NCI-H524 treated with DMSO at 0.1 percent for 48 hours (cell line): ENCODE results near the gene NEUROG2.

Experiments
- DNase-seq: peaks from one replicate; lab custom pipeline; 2025; lab: John Stamatoyannopoulos, UW

NEUROG2 gene

DNA sequence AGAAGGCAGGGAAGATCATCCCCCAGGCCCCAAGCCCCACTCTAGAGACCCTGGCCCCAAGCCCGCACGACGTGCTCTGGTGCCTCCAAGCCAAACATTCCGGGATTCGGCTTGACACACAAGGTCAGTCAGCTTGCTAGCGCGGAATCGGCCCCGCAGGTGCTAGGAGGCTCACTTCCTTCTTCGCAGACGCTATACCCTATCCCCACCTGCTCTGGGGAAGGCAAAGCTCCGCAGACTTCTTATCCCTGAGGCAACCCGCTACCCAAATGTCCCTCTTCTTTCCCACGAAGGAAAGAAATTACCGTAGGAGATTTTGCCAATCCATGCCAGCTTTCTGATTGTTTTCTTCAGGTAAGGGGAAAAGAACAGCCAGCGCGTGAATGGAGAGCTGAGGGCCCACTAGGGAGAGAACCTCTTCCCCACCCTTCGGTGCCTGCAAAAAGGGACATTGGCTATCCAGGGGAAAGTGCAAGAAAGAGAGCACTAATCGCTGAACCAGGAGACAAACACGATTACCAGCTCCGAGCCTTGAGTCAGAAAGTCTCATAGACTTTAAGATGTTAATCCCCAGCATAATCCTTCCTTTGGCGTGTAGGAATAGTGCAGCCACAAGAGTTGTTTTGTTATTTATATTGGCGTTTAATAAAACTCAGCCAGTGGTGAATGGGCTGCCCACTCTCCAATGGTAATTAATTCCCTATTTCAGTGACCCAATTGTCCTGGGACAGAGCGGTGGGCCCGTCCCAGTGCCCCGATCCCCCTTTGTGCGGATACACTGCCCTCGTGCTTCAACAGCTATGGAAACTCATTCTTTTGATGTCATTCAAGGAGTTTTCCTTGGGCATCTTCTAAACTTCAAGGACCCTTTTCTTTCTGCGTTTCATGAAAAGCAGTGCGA, 5.4 kb upstream of the NEUROG2 start:
- no peak for DNase-seq

DNA sequence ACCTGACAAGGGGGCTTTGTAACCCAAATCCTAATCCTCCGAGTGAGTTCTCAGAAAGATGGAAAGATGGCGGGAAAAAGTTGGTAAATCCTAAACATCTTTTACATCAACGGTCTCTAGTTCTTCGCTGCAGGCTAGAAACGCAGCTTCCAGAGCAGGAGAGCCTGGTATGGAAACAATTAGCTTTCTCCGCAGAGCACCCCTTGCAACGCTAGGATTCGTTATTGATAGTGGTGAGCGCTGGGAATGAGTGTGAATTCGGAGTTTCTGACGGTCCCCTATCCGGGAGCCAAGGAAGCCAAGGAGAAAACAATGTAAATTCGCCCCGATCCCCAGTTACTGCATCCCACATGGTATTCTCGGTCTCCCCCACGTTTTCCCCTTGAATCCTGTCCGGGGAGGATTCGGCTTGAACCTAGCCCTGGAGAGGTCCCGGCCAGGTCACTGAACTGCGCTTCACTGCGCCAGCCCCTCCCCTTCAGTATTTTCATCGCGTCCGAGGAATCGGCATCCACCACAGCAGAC, 4.7 kb upstream of the NEUROG2 start:
- DNase-seq: no peak

DNA sequence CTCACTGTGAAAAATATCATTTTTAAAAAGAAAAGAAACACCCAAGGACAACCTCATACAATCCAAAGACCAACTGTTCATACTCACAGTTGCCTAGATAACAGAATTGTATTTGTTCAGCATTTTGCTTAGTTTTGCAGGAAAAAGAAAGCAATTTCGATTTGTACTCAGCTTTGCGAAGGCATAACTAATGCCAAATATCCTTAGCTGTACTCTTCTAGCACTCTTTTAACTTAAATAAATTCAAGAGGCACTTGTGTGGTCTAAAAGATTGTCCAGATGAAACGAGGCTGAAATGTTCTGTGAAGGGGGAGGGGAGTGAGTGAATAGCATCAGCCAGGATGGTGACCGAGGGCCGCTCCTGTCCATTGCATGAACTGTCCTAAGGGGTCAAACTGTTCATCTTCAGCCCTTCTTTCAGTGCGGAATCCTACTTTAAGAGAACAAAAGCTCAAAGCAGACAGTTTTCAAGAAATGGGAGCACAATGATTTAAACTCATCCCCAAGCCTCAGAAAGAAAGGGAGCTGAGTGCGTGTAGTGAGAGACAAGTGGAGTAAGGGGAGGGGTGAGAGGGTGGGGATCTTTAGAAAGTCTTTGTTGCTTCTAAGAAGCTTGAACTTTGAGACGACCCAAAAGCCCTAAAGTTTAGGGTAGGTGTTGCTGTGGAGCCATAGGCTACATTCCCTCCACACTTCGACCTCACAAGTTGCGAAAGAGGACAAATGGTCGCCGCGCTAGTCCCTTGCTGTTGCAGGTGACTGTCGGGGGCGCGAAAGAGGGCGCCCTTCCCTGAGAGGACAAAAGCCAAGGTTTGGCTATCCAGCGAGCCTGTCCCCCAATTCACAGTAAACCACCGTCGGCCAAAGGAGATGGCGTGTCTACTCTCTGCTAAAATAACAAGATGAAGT, 4.0 kb upstream of the NEUROG2 start:
- DNase-seq: no peak

DNA sequence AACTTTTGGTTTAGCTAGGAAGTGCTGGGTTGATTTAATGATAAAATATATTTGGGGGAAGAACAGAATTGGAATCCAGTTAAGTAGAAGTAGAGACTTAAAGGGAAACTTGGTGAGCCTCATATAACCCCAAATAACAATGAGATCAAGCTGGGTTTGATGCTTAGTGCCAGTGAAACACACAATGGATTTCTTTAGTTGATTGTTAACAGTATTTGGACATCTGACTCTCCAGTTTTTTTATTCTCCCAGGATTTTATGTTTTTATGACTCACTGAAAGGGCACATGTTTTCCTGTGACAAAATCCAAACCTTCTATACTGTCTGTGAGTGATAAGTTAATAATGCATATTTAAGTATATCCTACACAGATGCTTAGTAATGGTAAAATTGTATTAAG, 2.7 kb upstream of the NEUROG2 start:
- no peak for DNase-seq

DNA sequence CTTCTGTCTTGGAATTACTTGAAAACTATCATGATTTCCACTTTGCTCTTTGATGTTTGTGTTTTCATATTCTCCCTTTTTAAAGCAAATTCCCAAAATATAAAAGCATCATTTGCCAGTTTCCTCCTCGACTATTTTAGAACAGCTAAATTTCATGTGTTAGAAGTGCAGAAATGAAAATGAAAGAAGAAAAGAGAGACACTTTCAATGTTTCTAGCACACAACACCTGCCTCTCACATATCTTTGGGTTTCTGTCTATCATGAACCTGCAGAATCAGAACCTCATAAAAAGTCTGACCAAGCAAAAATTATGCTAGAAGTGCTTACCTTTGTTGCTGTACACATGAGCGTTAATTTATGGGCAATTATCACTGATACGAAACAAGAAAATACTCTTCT, 1.9 kb upstream of the NEUROG2 start:
- no peak for DNase-seq

DNA sequence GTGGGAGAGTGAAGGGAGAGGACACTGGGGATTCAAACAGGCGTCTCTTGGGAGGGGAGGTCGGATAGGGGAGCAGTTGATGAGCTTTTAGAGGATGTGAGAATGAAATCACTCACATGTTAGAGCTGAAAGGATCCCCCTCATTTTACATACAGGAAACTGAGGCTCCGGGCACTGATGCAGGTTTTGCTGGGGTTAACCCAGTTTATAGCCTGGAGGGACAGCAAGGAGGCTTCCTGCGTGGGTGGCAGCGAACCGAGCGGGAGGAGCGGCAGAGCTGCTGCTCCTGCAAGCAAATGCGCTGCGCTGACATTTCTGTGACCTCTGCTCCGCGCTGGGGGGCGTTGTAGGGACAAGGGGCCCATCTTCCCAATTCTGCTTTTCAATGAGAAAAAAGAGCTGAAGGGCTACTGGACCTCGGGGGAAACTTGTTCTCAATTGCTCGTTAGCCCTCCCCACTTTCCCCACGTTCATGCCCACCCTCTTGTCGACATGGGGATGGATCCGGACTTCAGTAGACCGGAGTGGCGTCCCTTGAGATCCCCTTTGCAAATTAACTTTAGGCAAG, 1.2 kb upstream of the NEUROG2 start:
- DNase-seq: no peak

DNA sequence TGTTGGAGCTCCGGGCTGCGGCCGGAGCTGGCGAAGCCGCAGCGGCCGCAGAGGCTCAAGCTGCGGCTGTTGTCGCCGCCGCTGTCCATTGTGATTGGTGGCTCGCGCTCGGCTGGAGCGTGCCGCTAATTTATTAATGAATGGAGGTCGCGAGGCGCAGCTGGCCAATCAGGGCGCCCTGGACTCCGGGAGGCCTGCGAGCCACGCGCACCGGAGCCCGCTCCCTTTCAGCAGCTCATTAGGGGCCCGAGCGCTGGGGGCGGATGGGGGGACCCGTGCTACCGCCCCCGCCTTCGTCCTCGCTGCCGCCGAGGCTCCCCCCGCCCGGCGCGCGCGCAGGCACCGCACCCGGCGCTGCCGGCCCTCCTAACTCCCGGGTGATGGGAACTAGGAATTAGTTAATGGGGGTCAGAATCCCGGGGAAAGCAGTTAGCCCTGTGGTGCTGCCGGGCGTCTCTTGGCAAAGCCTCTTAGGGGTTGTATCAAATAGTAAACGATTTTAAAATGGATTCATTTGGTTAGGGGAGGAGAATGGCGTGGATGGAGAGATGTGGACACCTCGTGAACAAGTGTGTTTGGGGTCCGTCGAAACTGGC, 589 bp upstream of the NEUROG2 start:
- DNase-seq: no peak

DNA sequence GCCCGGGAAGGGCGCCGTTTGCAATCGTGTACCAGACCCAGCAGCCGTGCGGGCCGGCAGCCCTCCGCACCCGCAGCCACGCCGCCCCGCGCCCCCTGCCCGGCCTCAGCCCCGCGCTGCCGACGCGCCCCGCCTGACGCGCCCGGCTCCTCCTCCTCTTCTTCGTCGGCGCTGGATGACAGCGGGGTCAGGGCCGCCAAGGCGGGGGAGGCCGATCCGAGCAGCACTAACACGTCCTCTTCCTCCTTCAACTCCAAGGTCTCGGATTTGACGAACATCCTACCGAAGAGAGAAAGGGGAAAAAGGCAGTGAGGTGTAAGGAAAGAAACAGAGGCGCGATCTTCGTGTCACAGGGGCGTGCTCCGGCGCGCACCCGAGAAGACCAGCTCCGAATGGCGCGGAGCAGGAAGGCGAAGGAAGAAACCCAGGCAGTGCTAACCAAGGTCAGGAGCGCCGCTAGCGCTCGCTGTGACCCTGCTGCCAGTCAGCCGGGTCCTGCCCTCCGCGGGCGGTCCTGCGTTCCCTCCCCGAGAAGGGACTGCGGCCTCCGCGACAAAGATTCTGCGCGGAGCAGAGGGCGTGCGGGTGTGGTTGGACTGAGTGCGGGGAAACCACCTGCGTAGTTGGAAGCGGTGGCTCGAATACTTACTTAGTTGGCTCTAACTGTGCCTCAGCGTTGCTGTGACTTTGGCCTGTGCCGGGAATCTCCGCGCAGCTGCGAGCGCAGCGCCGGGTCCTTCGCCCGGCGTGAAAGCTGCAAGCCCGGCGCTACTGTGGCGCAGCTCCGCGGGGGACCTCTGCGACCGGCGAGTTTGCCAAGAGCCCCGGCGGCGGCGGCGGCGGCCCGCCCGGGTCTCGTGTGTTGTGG, 548 bp downstream of the NEUROG2 start:
- DNase-seq: no peak

DNA sequence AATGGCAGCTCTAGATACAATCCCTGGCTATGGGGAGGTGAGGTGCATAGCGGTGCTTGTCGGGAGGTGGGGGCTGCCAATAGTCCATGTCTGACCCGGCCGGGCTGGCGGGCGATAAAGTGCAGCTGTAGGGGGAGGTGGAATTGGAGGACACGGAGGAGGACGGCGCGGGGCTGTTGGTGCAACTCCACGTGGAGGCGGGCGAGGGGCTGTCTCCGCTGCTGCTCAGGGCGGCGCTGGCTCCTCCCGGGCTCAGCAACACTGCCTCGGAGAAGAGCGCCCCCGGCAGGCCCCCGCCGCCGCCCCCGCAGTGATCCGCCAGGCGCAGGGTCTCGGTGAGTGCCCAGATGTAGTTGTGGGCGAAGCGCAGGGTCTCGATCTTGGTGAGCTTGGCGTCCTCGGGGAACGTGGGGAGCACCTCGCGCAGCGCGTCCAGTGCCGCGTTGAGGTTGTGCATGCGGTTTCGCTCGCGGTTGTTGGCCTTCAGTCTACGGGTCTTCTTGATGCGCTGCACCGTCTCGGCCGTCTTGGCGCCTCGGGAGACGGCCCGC, 1.3 kb downstream of the NEUROG2 start:
- DNase-seq: no peak

DNA sequence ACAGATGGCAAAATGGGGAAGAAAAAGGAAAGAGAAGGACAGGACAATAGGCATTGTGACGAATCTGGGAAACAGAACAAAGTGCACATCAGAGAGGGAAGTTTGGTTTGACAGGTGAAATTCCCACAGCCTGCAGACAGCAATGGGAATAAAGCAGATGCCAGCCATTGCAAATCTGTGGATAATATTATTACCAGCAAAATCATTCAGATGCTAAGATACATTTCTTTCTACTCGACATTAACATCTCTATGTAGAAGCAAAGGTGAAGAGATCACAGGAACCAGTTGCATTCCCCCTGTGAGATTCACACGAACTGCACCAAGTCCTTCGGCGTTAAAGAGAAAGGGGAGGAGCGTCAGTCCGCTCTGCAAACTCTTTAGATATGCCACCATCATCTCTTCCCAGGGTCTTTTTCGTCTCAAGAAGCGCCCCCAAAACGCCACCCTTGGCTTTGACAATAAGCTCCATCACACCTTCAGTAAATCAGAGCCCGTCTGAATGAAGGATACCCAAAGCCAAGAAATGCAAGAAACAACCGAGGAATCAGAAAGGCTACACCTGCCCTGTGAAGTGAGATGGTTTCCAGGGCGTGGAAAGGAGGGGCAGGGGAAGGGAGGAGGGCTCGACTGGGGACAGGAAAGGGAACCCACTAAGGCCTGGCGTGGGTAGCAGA, 1.9 kb downstream of the NEUROG2 start:
- DNase-seq: no peak

DNA sequence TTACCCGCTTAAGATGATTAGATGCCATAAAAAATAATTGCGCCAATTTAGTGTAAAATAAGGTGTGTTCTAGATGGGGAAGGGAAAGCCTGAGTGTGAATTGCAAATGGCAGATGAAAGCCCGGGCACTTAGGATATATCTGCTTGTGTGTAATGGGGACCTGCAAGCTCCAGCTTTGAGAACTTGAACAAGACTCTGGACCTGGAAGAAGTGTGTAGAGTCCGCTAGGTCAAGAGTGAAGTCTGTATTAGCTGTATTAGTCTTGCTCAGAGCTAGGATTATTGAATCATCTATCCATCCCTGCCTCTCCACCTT, 4.2 kb downstream of the NEUROG2 start:
- no peak for DNase-seq

DNA sequence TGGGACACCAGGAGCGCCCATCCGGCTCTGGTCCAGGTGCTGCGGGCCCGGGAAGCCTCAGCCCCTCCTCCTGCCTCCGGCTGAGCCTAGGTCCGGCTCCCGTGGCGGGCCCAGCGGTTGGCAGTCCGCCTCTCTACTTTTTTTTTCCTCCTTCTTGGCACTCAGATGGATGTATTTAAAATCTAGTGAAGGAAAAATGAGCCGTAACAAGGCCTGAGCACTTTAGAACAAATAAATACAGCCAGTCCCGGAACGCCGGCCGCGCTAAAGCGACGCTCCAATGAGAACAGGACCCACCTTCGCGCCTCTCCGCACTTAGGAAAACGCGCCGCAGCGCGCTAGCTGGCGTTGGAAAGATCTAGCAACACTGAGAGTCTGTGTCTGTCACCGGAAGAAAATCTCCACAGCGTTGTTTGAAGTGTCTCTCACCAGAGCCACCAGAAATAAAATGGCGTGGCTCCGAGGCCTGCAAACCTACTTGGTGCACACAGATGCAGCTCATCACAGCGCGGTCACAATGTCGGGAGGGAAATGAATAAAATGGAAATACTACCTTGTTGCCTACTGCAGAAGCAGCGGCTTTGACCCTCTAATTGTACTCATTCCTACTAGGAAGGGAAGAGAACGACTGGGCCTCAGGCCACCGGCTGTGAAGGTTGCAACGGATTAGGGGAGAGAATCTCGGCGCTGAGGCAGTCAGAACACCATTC, 4.7 kb downstream of the NEUROG2 start:
- DNase-seq: no peak

DNA sequence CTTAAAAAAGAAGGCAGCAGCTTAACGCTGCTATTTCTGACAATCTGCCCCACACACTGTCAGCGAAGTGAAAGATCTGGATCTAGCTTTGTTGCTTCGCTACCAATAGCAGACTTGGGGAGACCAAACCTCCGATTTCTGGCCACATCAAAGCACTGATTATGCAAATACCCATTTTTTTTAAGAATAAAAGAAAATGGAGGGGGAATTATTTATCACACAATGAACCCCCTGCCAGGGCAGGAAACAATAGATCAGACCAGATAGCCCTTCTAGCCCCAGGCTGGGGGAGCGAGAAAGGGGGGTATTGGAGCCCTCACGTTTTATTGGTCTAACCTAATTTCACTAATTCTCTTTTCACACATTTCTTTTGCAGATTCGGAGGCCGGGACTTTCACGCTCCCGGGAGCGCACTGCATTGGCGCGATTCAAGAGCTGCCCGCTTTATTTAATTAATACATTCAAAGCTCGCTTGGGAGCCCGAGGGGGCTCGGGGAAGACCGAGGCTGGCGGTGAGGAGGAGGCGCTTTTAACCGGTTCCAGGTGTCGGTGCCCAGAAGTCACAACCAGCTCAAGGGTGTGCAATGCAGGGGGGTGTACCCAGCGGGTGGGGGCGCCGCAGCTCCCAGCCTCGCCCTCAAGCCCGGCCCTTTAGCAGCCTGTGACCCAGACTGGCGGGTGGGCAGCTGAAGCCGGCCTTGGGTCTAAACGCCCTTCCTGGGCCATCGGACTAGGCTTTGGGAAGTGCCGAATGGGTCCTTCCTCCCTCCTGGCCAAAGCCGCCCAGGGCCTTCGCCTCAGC, 5.5 kb downstream of the NEUROG2 start:
- DNase-seq: no peak

DNA sequence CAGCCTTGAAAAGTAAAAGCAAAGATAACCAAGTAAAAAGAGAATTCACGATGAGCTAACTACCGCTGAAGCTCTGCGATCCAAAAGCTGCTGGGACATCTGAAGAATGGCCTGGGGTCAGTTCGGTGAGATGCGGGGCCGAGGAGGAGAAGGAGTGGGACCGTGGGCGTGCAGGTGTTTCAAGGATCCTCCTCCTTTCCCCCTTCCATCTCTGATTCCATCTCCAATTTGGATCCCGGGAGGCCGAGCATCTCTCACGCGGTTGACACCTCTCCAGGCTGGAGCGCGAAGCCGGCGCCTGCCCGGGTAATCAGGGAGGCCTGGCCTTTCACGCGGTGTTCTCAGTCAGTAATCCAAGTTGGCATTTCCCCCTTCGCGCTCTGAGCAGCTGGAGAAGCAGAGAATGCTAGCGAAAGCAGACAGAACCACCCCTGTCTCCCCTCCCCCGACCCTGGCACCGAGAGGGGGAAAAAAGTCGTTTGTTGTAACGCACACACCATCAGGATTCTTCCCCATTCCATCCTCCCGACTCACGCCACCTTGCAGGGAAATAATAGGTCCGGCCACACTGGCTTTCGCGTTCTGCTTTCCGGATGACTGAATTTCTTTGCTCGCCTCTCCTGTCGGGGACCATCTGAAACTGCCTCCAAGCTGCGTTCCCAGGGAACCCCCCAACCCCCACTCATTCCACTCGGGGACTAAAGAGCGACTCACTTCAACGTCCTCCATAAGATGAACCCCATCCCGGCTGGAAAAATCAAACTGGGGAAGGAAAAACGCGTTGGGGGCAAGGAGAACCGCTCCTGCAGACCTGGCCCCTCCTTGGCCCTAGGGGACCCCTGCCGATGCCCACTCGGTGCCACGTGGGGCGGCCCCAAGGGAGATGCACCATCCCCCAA, 6.5 kb downstream of the NEUROG2 start:
- DNase-seq: no peak

DNA sequence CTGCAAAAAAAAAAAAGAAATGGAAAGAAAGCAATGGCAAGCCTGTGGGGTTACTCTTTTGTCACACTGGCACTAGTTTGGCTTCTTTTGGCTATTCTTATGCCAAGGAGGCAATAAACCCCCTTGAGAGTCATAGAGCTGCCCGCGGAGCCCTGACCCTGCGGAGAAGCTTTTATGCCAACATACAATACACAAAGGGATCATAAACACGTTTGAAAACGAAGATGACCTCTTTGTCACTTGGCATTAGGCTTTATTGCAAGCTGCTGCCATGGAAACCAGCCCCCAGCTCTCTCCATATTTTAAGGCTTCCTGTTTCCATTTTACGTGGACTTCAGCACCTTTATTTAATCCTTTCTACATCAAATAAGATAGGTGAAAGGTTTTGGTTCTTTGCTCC, 7.6 kb downstream of the NEUROG2 start:
- no peak for DNase-seq

DNA sequence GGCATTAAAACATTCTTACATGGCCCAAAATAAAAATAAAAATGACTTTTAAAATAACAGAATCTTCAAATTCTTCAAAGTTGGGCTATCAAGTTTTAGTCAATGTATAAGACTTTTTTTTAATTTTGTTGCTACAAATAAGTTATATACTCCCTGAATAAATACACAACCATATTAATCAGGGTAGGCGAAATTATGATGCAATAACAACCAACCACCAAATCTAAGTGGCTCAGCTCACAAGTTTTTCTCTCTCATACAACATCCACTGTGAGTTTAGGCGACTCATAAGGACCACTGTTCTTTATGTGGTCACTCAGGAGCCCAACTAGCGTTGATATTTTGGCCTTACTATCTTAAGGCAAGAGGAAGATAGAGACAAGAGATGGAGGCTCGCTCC, 11.2 kb downstream of the NEUROG2 start:
- no peak for DNase-seq

DNA sequence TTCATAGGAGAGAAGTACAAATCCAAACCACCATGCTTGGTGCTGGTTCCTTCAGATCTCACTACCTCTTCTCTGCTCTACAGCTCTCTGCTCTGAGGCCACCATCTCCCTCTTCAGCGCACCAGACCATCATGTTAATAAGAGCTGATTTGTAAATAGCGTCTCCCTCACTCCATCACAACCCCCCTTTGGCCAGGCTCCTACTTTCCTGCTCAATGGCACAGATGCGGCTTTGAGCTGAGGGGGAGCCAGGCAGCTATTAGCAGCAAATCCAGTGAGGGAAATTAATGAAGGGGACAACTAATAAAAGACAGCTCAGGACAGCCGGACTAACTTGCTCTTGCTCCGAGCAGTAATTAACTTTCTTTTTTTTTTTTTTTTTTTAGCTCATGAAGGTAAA, 13.1 kb downstream of the NEUROG2 start:
- DNase-seq: no peak

DNA sequence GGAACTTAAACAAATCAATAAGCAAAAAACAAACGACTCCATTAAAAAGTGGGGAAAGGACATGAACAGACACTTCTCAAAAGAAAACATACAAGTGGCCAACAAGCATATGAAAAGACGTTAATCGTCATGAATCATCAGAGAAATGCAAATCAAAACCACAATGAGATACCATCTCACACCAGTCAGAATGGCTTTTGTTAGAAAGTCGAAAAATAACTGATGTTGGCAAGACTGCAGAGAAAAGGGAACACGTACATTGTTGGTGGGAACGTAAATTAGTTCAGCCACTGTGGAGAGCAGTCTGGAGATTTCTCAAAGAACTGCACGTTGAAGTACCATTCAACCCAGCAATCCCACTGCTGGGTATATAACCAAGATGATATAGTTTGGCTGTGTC, 23.7 kb downstream of the NEUROG2 start:
- DNase-seq: no peak
